ENCODE data around the gene CP. TPM values are rescaled to one million over a fixed set of nuclear protein-coding genes. Genes with fewer than 3 reads are reported as not detected.

Gene CP
- total and polyA plus RNA-seq, 2 donors (not counting 1 experiment from before 2014, with no cell fraction given): not detected

- peak; percentile 94 for ATAC-seq (ENCODE audit: low read depth)
- peaks cover 21% of the 10 kb centered on the region for H3K4me1 Mint-ChIP-seq
Measured at GRCh38 chr3:149203758-149204157, 17.9 kb downstream of the CP start.

GRCh38 chr3:149199474-149199873 lies 22.2 kb downstream of the CP start:
- no peak for TF ChIP-seq EZH2 (IDR thresholded peaks at IDR 0.05; ENCODE audit: borderline replicate concordance, insufficient read depth, low read depth, low read length, poor library complexity, severe bottlenecking)
- no peak for TF ChIP-seq CTCF (IDR thresholded peaks at IDR 0.05)
- peaks cover 17% of the 10 kb centered on the region for H3K4me1 Mint-ChIP-seq
- Histone ChIP-seq H3K4me3 (ENCODE audit: control extremely low read depth in 1 of 5, extremely low read depth in 1 of 5, insufficient read depth in 1 of 5, low read depth in 2 of 5, low read length in 4 of 5) (no peak overlapping the region), H3K79me2 (ENCODE audit: control insufficient read depth, insufficient read depth, low read length) (no peaks in the 10 kb centered on the region), H3K27ac (ENCODE audit: low read length in 2 of 2) (no peak overlapping the region), H3K27me3 (replicated peaks in 1 of 4; ENCODE audit: control extremely low read depth in 1 of 4, control insufficient read depth in 3 of 4, insufficient read depth in 4 of 4, low read length in 3 of 4) (no peaks in the 10 kb centered on the region), H3K36me3 (replicated peaks in 1 of 2; ENCODE audit: control extremely low read depth in 1 of 2, control insufficient read depth in 1 of 2, extremely low read depth in 1 of 2, insufficient read depth in 2 of 2, low read length in 1 of 2) (no peaks in the 10 kb centered on the region), H3K9ac (ENCODE audit: low read length) (no peak overlapping the region), H2AFZ (ENCODE audit: insufficient read depth, low read depth, low read length, poor library complexity, severe bottlenecking) (no peak overlapping the region), H4K20me1 (ENCODE audit: control insufficient read depth, insufficient read depth, low read length, poor library complexity, severe bottlenecking) (no peaks in the 10 kb centered on the region), H3K9me3 (ENCODE audit: control extremely low read depth in 1 of 3, control insufficient read depth in 2 of 3, insufficient read depth in 1 of 3, low read length in 2 of 3) (no peaks in the 10 kb centered on the region), H3K4me2 (replicated peaks; ENCODE audit: low read depth, low read length, poor library complexity, severe bottlenecking) (no peak overlapping the region), H3K4me1 (ENCODE audit: control insufficient read depth in 2 of 2, insufficient read depth in 2 of 2, low read length in 2 of 2) (peaks cover 14 to 15% of the 10 kb centered on the region in 2 donors)
- DNase-seq (no peak), ATAC-seq (ENCODE audit: low read depth) (no peak)
- no peaks in the 10 kb centered on the region for H3K27me3 Mint-ChIP-seq
- ChIA-PET CTCF (no interaction called here), POLR2A (no interaction called here)
- H3K27ac Mint-ChIP-seq: no peak overlapping the region
- 45% methylated on average over 1 of the region's 4 CpGs for WGBS (ENCODE audit: insufficient coverage)
- intact Hi-C loops (cut with micrococcal nuclease): no loop called here
- no peaks in the 10 kb centered on the region for H3K9me3 Mint-ChIP-seq (ENCODE audit: insufficient read depth)
- H3K4me3 Mint-ChIP-seq: no peak overlapping the region

More at GRCh38 chr3:149203758-149204157, 17.9 kb downstream of the CP start:
- ChIA-PET POLR2A (no interaction called here), CTCF (interaction anchor here (1.3 to 1.5 kb wide), 2 partner anchors 72 to 83 kb away, joined by 4 to 6 read pairs; no protein-coding TSS in a partner anchor)
- H3K9me3 Mint-ChIP-seq (ENCODE audit: insufficient read depth): no peaks in the 10 kb centered on the region
- Histone ChIP-seq H2AFZ (ENCODE audit: insufficient read depth, low read depth, low read length, poor library complexity, severe bottlenecking) (peak overlapping the region; percentile 56), H3K36me3 (replicated peaks in 1 of 2; ENCODE audit: control extremely low read depth in 1 of 2, control insufficient read depth in 1 of 2, extremely low read depth in 1 of 2, insufficient read depth in 2 of 2, low read length in 1 of 2) (no peaks in the 10 kb centered on the region), H3K4me2 (replicated peaks; ENCODE audit: low read depth, low read length, poor library complexity, severe bottlenecking) (peak overlapping the region; percentile 49), H3K9ac (ENCODE audit: low read length) (no peak overlapping the region), H3K79me2 (ENCODE audit: control insufficient read depth, insufficient read depth, low read length) (no peaks in the 10 kb centered on the region), H3K4me3 (ENCODE audit: control extremely low read depth in 1 of 5, extremely low read depth in 1 of 5, insufficient read depth in 1 of 5, low read depth in 2 of 5, low read length in 4 of 5) (peak overlapping the region in 1 of 5 experiments; percentile 4), H3K9me3 (ENCODE audit: control extremely low read depth in 1 of 3, control insufficient read depth in 2 of 3, insufficient read depth in 1 of 3, low read length in 2 of 3) (no peaks in the 10 kb centered on the region), H3K27me3 (replicated peaks in 1 of 4; ENCODE audit: control extremely low read depth in 1 of 4, control insufficient read depth in 3 of 4, insufficient read depth in 4 of 4, low read length in 3 of 4) (no peaks in the 10 kb centered on the region), H3K4me1 (ENCODE audit: control insufficient read depth in 2 of 2, insufficient read depth in 2 of 2, low read length in 2 of 2) (peaks cover 16 to 17% of the 10 kb centered on the region in 2 donors), H3K27ac (ENCODE audit: low read length in 2 of 2) (peak overlapping the region; percentile 9 to 25), H4K20me1 (ENCODE audit: control insufficient read depth, insufficient read depth, low read length, poor library complexity, severe bottlenecking) (no peaks in the 10 kb centered on the region)
- 0% methylated on average over 2 of the region's 3 CpGs for WGBS (ENCODE audit: insufficient coverage)
- no peaks in the 10 kb centered on the region for H3K27me3 Mint-ChIP-seq
- peak overlapping the region; percentile 46 for H3K27ac Mint-ChIP-seq
- H3K4me3 Mint-ChIP-seq: peak overlapping the region; percentile 3
- DNase-seq: peak; percentile 75
- TF ChIP-seq EZH2 (IDR thresholded peaks at IDR 0.05; ENCODE audit: borderline replicate concordance, insufficient read depth, low read depth, low read length, poor library complexity, severe bottlenecking) (no peak), CTCF (IDR thresholded peaks at IDR 0.05) (no peak)
- intact Hi-C loops (cut with micrococcal nuclease): loop anchor here (2.0 kb wide), 2 partner anchors 39 to 69 kb away; no protein-coding TSS in a partner anchor

Data from B cell (primary cell).